ENCODE measurements around the gene NKAIN2.
A peak's percentile ranks its signal among the peaks of the same experiment; 100 is the strongest.
"Not testable (repeated sequence)": the region's sequence is repeated elsewhere in the genome, so short reads cannot be mapped to it uniquely, and the experiment has no call there.

Gene NKAIN2

GRCh38 chr6:124530926-124531325 lies 727.3 kb downstream of the NKAIN2 start:
- DNase-seq = no peak

DNA sequence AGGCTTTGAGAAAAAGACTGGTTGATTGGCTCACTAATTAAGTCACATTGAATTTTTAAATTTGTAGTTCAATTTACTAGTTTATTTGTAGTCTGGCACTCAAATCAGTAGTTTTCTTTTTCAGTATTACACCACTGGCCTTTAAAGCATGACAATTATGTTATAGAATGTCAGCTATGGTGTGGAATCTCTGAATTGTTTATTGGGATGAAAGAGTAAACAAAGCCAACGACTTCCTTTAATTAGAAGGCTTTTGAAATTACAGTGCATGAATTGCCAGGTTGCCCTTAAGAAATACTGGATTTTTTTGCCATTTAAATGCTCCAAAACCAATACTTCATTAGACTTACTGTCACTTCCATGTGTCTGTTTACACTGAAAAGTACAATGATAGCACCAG lies 731.6 kb downstream of the NKAIN2 start:
- DNase-seq = no peak

- DNase-seq = peak; percentile 71
Measured at GRCh38 chr6:124535746-124536145, 732.1 kb downstream of the NKAIN2 start.

- peak; percentile 65 for DNase-seq
Measured at GRCh38 chr6:124536157-124536841, 732.6 kb downstream of the NKAIN2 start.

DNA sequence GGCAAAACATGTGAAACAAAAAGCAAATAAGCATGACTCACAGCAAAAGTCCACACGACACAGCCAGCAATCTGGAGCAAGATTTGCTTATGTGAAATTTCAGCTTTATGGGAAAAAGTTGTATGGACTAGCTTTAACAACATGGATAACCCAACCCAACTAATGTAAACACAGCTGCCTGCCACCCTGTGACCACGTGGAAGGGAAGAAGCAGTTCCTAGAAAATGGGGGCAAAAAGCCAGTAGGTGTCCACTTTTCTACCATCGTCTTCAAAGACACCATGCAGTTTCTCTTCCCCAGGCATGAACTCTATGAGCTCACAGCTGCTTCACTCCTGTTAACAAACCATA lies 733.2 kb downstream of the NKAIN2 start:
- peak; percentile 94 for DNase-seq

DNA sequence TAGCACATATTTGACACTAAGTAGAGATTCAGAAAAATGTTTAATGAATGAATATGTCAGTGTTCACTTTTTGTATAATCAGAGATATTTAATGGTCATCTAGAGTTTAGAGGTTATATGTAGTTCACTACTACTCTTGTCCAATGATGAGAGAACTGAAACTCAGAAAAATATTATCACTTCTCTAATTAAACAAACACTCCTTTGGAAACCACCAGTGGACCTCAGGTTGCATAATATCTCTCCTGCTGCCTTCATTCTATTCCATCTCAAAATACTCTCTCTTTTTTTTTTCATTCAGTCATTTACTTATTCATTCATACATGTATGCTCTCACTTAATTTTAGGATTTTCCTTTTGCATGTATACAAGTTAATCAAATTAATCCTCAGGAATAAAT lies 735.4 kb downstream of the NKAIN2 start:
- DNase-seq = no peak

DNA sequence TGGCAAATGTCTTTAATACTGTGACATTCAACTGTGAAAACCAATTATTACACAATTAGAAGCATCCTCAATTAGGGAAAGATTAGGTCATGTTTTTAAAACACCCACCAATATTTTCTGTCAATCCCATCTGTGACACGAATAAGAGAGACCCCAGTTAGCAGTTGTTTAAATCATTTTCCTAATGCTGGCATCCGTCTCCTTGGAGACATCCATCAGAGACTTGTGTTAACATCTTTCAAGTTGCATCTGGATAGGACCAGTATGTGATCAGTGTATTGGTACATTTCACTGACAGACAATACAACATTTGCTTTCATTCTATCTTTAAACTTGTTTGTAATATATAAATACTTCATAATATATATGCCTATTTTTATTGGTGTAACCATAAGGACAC lies 737.9 kb downstream of the NKAIN2 start:
- DNase-seq = no peak

DNA sequence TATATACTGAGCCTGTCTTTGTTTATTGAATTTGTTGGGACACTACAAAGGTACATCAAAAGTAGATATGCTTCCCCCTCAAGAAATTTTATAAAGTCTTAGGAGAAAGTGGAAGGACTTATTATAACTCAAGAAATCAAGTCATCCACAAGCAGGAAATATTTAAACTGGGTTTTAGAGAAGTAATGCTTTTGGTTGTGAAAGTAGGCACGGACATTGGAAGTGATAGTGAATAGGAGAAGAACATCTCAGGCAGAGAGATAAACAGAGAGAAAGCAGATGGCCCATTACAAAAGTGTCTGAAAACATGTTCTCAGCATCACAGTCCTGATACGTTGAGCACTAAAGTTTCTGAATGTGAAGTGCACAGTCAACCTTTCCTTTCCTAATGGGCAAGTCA lies 742.9 kb downstream of the NKAIN2 start:
- no peak for DNase-seq

- DNase-seq = no peak
Measured at GRCh38 chr6:124551711-124552233, 748.1 kb downstream of the NKAIN2 start.

- no peak for DNase-seq
Measured at GRCh38 chr6:124557873-124558272, 754.2 kb downstream of the NKAIN2 start.

DNA sequence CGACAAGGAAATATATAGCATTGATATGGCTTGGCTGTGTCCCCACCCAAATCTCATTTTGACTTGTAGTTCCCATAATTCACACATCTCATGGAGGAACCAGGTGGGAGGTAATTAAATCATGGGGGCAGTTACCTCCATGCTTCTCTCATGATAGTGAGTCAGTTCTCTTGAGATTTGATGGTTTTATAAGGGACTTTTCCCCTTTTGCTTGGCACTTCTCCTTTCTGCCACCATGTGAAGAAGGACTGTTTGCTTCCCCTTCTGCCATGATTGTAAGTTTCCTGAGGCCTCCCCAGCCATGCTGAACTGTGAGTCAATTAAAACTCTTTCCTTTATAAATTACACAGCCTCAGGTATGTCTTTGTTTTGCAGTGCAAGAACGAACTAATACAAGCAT lies 756.4 kb downstream of the NKAIN2 start:
- DNase-seq = not testable (repeated sequence)

DNA sequence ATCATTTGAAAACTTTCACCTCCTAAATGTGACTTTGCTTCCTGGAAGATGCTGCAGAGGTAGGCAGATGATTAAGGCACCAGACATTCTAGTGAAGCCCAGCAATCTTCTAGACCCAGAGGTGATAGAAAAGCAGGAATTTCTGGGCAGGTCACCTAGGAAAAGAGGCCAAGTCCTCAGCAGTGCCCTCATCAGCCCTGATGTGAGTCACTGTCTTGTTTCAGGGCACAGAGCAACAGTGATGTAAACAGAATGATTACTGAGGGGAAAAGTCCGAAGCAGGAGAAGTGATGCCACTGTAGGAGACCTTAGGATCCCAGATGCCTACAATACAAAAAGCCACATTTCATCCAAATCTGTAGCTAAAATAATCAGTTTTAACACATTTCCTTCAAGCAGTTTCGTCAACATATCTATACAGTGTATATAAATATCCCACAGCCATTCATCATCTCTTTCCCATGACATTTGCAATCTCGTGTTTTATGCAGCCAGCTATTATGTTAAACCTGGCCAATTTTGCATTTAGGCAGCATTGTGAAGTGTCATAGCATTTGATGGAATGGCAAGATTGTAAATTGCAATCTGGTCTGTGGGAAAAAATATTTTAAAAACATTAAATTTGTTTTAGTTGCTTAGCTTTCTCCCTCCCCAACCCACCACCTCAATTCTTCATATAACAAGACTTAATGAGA lies 757.4 kb downstream of the NKAIN2 start:
- no peak for DNase-seq

GRCh38 chr6:124561635-124562130 lies 758.0 kb downstream of the NKAIN2 start:
- no peak for DNase-seq

GRCh38 chr6:124564125-124564524 lies 760.5 kb downstream of the NKAIN2 start:
- DNase-seq = not testable (repeated sequence)

DNA sequence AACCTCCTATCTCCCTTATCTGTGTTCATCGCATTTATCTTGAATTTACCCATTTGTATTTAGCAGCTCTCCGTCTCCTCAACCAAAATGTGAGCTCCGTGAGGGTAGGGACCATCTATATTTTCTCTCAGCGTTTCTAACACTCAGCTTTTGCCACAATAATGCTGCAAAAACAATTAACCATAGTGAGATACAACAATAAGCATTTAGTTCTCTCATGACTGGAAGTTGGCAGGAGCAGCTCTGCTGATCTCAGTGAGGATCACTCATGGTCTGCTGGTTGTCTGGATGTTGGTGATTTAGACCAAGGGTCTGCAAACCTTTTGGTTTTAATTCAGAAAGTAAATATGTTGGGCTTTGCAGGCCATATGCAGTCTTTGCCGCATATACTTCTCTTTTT lies 763.7 kb downstream of the NKAIN2 start:
- DNase-seq = no peak

GRCh38 chr6:124573953-124574352 lies 770.3 kb downstream of the NKAIN2 start:
- no peak for DNase-seq

DNA sequence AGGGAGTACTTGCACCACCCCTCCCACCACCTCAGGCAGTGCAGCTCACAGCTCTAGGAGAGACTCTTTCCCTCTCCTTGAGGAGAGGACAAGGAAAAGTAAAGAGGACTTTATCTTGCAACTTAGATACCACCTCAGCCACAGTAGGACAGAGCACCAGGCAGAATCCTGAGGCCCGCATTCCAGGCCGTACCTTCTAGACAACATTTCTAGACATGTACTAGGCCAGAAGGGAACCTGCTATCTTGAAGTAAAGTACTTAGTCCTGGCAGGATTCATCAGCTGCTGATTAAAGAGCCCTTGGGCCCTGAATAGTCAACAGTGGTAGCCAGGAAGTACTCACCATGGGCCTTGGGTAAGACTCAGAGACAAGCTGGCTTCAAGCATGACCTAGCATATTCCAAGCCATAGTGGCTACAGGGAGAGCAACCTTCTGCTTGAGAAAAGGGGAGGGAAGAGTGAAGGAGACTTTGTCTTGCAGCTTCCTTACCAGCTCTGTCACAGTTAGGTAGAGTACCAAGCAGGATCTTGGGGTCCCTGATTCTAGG lies 774.1 kb downstream of the NKAIN2 start:
- DNase-seq = no peak

GRCh38 chr6:124590001-124590400 lies 786.3 kb downstream of the NKAIN2 start:
- no peak for DNase-seq

DNA sequence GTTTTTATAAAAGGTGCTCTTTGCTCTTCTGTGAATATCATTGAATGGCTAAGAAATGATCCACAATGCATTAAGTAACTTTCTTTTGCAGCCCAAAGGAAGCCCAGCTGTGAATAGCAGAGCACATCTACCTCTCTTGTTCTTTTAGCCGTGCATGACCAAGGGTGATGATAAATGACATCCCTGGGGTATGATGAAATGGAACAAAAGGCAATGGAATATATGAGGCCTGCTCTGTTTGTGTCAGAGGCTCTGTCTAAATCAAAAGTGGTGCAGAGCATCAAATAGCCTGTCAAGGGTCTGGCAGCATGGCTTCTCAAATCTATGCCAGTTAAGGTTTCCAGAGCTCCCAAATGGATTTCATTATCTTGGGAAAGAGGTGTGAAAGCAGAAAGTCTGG lies 796.0 kb downstream of the NKAIN2 start:
- no peak for DNase-seq

DNA sequence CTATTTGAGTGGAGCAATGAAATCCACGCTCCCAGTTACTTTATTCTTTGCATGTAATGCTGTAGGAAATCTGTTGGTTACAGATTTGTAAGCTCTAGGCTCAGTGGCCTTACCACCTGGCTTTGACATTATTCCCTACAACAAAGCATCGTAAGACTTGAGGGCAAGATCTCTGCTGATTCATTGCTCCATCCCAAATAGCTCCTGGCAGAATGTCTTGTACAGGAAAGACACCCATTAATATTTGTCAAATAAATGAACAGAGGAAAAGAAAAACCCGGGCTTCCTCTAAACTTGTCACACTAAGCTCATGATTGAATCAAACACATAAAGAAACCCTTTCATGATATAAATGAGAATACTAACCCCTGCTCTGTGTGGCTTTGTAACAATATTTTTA lies 801.1 kb downstream of the NKAIN2 start:
- no peak for DNase-seq

DNA sequence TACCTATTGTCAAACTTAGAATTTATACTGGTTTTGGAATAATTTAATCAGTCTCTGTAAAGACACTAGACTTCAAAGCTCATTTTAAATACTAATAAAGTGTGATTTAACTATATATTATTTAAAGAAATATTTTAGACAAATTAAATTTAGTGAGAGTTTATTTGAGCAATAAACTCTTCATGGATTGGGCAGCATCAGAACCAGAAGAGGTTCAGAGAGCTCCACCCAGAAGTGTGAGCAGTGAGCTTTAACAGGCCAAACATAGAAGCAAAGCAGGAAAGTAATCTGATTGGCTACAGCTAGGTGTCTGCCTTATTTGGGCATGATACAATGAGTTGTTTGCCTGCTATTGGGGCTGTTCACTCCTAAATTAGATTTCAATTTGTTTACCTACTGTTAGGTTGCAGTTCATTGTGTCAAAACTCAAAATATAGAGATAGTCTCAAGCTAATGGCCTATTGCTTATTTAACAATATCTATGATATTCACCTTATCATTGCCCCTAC lies 803.5 kb downstream of the NKAIN2 start:
- no peak for DNase-seq

- no peak for DNase-seq
Measured at GRCh38 chr6:124613031-124613430, 809.4 kb downstream of the NKAIN2 start.

- no peak for DNase-seq
Measured at GRCh38 chr6:124622351-124622750, 818.7 kb downstream of the NKAIN2 start.

DNA sequence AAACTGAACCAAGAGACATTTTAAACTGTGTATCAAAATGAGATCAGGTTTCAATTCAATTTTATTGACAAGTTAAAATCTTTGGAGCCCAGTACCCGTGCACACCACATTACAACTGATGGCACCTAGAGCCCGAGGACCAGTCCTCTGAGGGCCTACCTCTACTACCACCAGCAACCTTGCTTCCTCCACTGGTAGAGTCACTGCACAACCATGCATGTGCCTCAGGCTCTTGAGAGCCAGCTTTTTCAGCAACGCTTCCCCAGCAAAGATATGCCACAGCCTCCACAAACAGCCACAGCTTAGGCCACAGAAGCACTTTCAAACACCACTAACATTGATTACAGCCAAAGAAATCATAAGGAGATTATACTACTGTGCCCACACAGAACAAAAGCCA lies 830.0 kb downstream of the NKAIN2 start:
- DNase-seq = no peak
